Measurements from ENCODE around the gene ATP10A. TPM values are rescaled to one million over a fixed set of nuclear protein-coding genes. Genes with fewer than 3 reads are reported as not detected.

The ATP10A gene
- total and polyA plus RNA-seq, 2 of the 8 experiments (the other 6 are each of a cell fraction or from before 2014, with no cell fraction given), result 2.0 to 2.8 TPM

DNA sequence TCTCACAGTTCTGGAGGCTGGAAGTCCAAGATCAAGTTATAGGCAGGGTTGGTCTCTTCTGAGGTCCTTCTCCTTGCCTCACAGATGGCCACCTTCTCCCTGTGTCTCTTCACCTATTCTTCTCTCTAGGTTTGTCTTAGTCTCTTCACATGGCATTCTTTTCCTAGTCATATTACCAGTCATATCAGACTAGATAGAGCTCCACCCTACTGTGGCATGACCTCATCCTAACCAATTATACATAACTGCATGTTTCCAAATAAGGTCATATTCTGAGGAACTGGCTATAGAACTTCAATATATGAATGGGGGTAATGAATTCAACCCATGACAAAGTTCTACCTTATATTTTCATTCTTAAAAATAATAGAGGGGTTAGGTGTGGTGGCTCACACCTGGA is 227.9 kb downstream of the ATP10A start:
- no peaks in the 10 kb centered on the region for H3K36me3 ChIP-seq (ENCODE audit: control insufficient read depth in 2 of 4, insufficient read depth in 4 of 4, low read length in 3 of 4)
- no peak overlapping the region for H3K27ac ChIP-seq (ENCODE audit: low read depth, low read length)
- no peak overlapping the region for H3K4me2 ChIP-seq (ENCODE audit: insufficient read depth in 1 of 2, low read depth in 2 of 2, low read length in 2 of 2)
- H3K14ac ChIP-seq (ENCODE audit: insufficient read length), result no peak overlapping the region
- no peak overlapping the region for H2BK5ac ChIP-seq (ENCODE audit: low read depth, low read length)
- H2AK5ac ChIP-seq (ENCODE audit: low read depth, low read length), result no peak overlapping the region
- CTCF ChIA-PET (ENCODE audit: partially characterized antibody), result interaction anchor here (1.7 kb wide), 1 partner anchor 49 kb away, joined by 4 read pairs; no protein-coding TSS in a partner anchor
- no peak overlapping the region for H4K8ac ChIP-seq (ENCODE audit: extremely low read depth, insufficient read depth, low read length)
- H3K4me3 ChIP-seq (ENCODE audit: extremely low read depth in 1 of 4, insufficient read depth in 2 of 4, low read depth in 3 of 4, low read length in 4 of 4), result no peak overlapping the region
- H3K9me3 ChIP-seq (ENCODE audit: insufficient read depth in 2 of 2, low read depth in 1 of 2, low read length in 1 of 2), result no peaks in the 10 kb centered on the region
- H3K18ac ChIP-seq (ENCODE audit: extremely low read depth, low read length), result no peak overlapping the region
- H4K20me1 ChIP-seq (replicated peaks in 1 of 2; ENCODE audit: control insufficient read depth in 1 of 2, insufficient read depth in 2 of 2, low read length in 2 of 2), result no peaks in the 10 kb centered on the region
- H4K5ac ChIP-seq (ENCODE audit: insufficient read length, low read depth, low read length), result no peak overlapping the region
- H4K91ac ChIP-seq (replicated peaks; ENCODE audit: insufficient read length, low read length), result no peak overlapping the region
- H3K56ac ChIP-seq (replicated peaks; ENCODE audit: insufficient read length, low read depth, low read length), result no peak overlapping the region
- FAIRE-seq (no peak), DNase-seq (ENCODE audit: low read depth in 1 of 2, low spot score in 2 of 2) (no peak)
- H3K4me1 ChIP-seq (replicated peaks in 1 of 4; ENCODE audit: control insufficient read depth in 3 of 4, insufficient read depth in 4 of 4, low read length in 3 of 4), result peaks cover 0 to 4% (median 1%) of the 10 kb centered on the region in 4 experiments; a peak in 3 of 7 replicates
- H3K23ac ChIP-seq (ENCODE audit: insufficient read length), result no peak overlapping the region
- no peak overlapping the region for H3K4ac ChIP-seq (replicated peaks; ENCODE audit: insufficient read length, low read depth, low read length)
- TF ChIP-seq, protein P1, sequence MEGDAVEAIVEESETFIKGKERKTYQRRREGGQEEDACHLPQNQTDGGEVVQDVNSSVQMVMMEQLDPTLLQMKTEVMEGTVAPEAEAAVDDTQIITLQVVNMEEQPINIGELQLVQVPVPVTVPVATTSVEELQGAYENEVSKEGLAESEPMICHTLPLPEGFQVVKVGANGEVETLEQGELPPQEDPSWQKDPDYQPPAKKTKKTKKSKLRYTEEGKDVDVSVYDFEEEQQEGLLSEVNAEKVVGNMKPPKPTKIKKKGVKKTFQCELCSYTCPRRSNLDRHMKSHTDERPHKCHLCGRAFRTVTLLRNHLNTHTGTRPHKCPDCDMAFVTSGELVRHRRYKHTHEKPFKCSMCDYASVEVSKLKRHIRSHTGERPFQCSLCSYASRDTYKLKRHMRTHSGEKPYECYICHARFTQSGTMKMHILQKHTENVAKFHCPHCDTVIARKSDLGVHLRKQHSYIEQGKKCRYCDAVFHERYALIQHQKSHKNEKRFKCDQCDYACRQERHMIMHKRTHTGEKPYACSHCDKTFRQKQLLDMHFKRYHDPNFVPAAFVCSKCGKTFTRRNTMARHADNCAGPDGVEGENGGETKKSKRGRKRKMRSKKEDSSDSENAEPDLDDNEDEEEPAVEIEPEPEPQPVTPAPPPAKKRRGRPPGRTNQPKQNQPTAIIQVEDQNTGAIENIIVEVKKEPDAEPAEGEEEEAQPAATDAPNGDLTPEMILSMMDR (IDR thresholded peaks at IDR 0.05; ENCODE audit: control extremely low read depth in 1 of 3, insufficient read depth in 1 of 3, low read depth in 1 of 3, low read length in 3 of 3), result no peak
- TF ChIP-seq, protein P2, sequence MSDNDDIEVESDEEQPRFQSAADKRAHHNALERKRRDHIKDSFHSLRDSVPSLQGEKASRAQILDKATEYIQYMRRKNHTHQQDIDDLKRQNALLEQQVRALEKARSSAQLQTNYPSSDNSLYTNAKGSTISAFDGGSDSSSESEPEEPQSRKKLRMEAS (IDR thresholded peaks at IDR 0.05), result no peak
- TF ChIP-seq RXRA (IDR thresholded peaks at IDR 0.05; ENCODE audit: insufficient read depth, low read depth, low read length), result no peak
- TF ChIP-seq GTF2F1 (IDR thresholded peaks at IDR 0.05; ENCODE audit: borderline replicate concordance, low read depth, low read length), result no peak
- no peak for TF ChIP-seq FOSL1 (IDR thresholded peaks at IDR 0.05; ENCODE audit: insufficient read depth, low read depth, low read length)
- TF ChIP-seq EP300 (IDR thresholded peaks at IDR 0.05; ENCODE audit: borderline replicate concordance in 1 of 2, low read depth in 2 of 2, low read length in 2 of 2), result no peak
- TF ChIP-seq RNF2 (IDR thresholded peaks at IDR 0.05; ENCODE audit: borderline replicate concordance, low read depth, low read length, missing control alignments, poor library complexity, severe bottlenecking), result no peak
- no peak for TF ChIP-seq ASH2L (IDR thresholded peaks at IDR 0.05; ENCODE audit: low read length)
- no peak for TF ChIP-seq BCL11A (IDR thresholded peaks at IDR 0.05; ENCODE audit: low read depth in 2 of 2, low read length in 2 of 2)
- TF ChIP-seq POU5F1 (IDR thresholded peaks at IDR 0.05; ENCODE audit: low read depth, low read length), result no peak
- no peaks in the 10 kb centered on the region for H3K79me1 ChIP-seq (ENCODE audit: low read depth, low read length)
- H3K9ac ChIP-seq (replicated peaks in 1 of 4; ENCODE audit: extremely low read depth in 1 of 4, low read depth in 3 of 4, low read length in 3 of 4), result no peak overlapping the region
- H3K23me2 ChIP-seq (ENCODE audit: low read depth, low read length), result no peaks in the 10 kb centered on the region
- POLR2A ChIA-PET (ENCODE audit: partially characterized antibody), result no interaction called here
- no peaks in the 10 kb centered on the region for H3K79me2 ChIP-seq (ENCODE audit: control insufficient read depth in 1 of 2, insufficient read depth in 2 of 2, low read length in 2 of 2)
- peaks cover 4 to 19% (median 12%) of the 10 kb centered on the region in 4 experiments; a peak in 5 of 7 replicates for H3K27me3 ChIP-seq (replicated peaks in 1 of 4; ENCODE audit: control insufficient read depth in 3 of 4, extremely low read depth in 1 of 4, insufficient read depth in 3 of 4, low read length in 3 of 4)
- no peak overlapping the region for H2BK20ac ChIP-seq (ENCODE audit: low read length)
- H2BK12ac ChIP-seq (ENCODE audit: low read depth, low read length), result no peak overlapping the region
- H2BK120ac ChIP-seq (replicated peaks; ENCODE audit: low read depth, low read length), result no peak overlapping the region
- no peak overlapping the region for H2AFZ ChIP-seq (ENCODE audit: low read length)
- H2BK15ac ChIP-seq (ENCODE audit: low read length), result no peak overlapping the region

Data from H1 (cell line).